Measurements from ENCODE around the gene ALOXE3.

DNA sequence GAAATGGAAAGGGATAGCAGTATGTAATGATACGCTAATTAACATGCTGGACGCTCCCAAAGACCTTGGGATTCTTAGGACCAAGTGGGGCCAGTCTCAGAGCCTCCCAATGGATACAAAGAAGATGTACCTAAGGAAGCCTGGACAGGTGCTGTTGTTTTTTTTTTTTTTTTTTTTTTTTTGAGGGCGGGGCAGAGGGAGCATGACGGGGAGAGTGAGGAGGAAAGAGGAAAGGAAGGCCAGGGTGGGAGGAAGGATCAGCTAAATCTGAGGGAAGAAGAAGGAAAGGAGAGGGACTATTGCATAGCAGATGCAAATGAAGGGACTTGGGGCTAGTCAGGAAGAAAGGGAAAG is 41.9 kb upstream of the ALOXE3 start:
- no peak for TF ChIP-seq POLR2A (IDR thresholded peaks at IDR 0.05)
- TF ChIP-seq, protein P1, sequence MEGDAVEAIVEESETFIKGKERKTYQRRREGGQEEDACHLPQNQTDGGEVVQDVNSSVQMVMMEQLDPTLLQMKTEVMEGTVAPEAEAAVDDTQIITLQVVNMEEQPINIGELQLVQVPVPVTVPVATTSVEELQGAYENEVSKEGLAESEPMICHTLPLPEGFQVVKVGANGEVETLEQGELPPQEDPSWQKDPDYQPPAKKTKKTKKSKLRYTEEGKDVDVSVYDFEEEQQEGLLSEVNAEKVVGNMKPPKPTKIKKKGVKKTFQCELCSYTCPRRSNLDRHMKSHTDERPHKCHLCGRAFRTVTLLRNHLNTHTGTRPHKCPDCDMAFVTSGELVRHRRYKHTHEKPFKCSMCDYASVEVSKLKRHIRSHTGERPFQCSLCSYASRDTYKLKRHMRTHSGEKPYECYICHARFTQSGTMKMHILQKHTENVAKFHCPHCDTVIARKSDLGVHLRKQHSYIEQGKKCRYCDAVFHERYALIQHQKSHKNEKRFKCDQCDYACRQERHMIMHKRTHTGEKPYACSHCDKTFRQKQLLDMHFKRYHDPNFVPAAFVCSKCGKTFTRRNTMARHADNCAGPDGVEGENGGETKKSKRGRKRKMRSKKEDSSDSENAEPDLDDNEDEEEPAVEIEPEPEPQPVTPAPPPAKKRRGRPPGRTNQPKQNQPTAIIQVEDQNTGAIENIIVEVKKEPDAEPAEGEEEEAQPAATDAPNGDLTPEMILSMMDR (IDR thresholded peaks at IDR 0.05), result no peak

Measured in body of pancreas (tissue), 4 donors.